Left lung (tissue), 10 donors: Measurements from ENCODE around the gene CRLF1. TPM values are rescaled to one million over a fixed set of nuclear protein-coding genes. Genes with fewer than 3 reads are reported as not detected.
A peak's percentile ranks its signal among the peaks of the same experiment; 100 is the strongest.

Experiments
- ATAC-seq: fragments of 200-7000 bp; cut with Tn5 transposase; one replicate; pipeline ENCODE4 v1.9.1; 2020; ENCODE audit warnings: moderate library complexity
- DNase-seq, 4 donors: peaks; one replicate each; pipeline ENCODE4 v3.0.0-alpha.2; 2013 to 2020
- H3K27ac ChIP-seq, 2 donors: fragments of 200-600 bp; sonication (generic) in 1 of 2; one replicate each; pipeline versions ENCODE4 v1.5.0 to v1.8.0; 2020 to 2021
- H3K27me3 ChIP-seq, 2 donors: fragments of 200-600 bp; sonication (generic) in 1 of 2; one replicate each; pipeline versions ENCODE4 v1.5.0 to v1.8.0; 2020 to 2021
- H3K36me3 ChIP-seq, 2 donors: fragments of 200-600 bp; sonication (generic) in 1 of 2; one replicate each; pipeline versions ENCODE4 v1.5.0 to v1.8.0; 2020 to 2021
- H3K4me1 ChIP-seq, 2 donors: fragments of 200-600 bp; one replicate each; pipeline ENCODE4 v1.8.0; 2021
- H3K4me3 ChIP-seq, 2 donors: fragments of 200-600 bp; sonication (generic) in 1 of 2; one replicate each; pipeline versions ENCODE4 v1.5.0 to v1.8.0; 2020 to 2021; ENCODE audit warnings: mild to moderate bottlenecking in 1 of 2
- H3K9me3 ChIP-seq, 2 donors: fragments of 200-600 bp; sonication (generic) in 1 of 2; one replicate each; pipeline versions ENCODE4 v1.5.0 to v1.8.0; 2020 to 2021
- CTCF ChIP-seq, 2 donors: fragments of 200-600 bp; sonication (generic) in 1 of 2; IDR thresholded peaks; one replicate each; pipeline versions ENCODE4 v1.5.0 to v1.8.0; 2021; ENCODE audit warnings: antibody characterized with exemption in 2 of 2
- intact Hi-C, 2 donors: fragments of 100-400 bp; cut with DNase I; formaldehyde crosslinking; loops; one replicate each; pipeline versions ENCODE4 v1.11.2 to v1.14.2; 2022
- polyA plus RNA-seq, 6 donors: library from polyadenylated mRNA; unstranded; fragments of 120-200 nt; gene quantifications; one replicate each; pipeline ENCODE4 v1.2.1, GENCODE V29; 2013; ENCODE audit not compliant: insufficient read length in 6 of 6
- total RNA-seq, 2 donors: library from RNA; stranded (reverse); fragmentation: NEBNext Ultra II Directional; extraction: Animal tissue kit (Norgen Biotek cat#: 25700); gene quantifications; one replicate each; pipeline ENCODE4 v1.2.1, GENCODE V29; 2021
- donor health status: DM: no; HTN: yes; CAD: no.
- donor health status: DM: no; HTN: no; CAD: no.

Gene CRLF1
- total and polyA plus RNA-seq, 8 donors, result 22.5 to 328 (median 233) TPM

GRCh38 chr19:18636969-18637629 lies 30.5 kb upstream of the CRLF1 start, which contains the start of gene KLHL26:
Gene KLHL26 (plus strand): TSS chr19:18637028. CDS start chr19:18637055, 27 bp downstream.
- intact Hi-C loops, result no loop called here

GRCh38 chr19:18636183-18636968 lies 29.8 kb upstream of the CRLF1 start:
- TF ChIP-seq CTCF (IDR thresholded peaks at IDR 0.05), result no peak
- DNase-seq (peak; percentile 76 to 99 (median 96)), ATAC-seq (peak; percentile 95)
- Histone ChIP-seq H3K9me3 (no peaks in the 10 kb centered on the region), H3K27ac (peak overlapping the region; percentile 33 to 72), H3K27me3 (no peaks in the 10 kb centered on the region), H3K4me1 (peaks cover 3 to 18% of the 10 kb centered on the region in 2 donors), H3K36me3 (no peaks in the 10 kb centered on the region), H3K4me3 (peak overlapping the region; percentile 64 to 80)
- intact Hi-C loops, result no loop called here

More at GRCh38 chr19:18636969-18637629, 30.5 kb upstream of the CRLF1 start, which contains the start of gene KLHL26:
- Histone ChIP-seq H3K27ac (peak within 1 kb of the TSS; percentile 53 to 72), H3K4me1 (peaks cover 3 to 18% of the 10 kb centered on the region in 2 donors), H3K4me3 (peak within 1 kb of the TSS; percentile 64 to 80), H3K9me3 (no peaks in the 10 kb centered on the region), H3K36me3 (no peaks in the 10 kb centered on the region), H3K27me3 (no peaks in the 10 kb centered on the region)
- ATAC-seq, result no peak
- DNase-seq, result no peak
- TF ChIP-seq CTCF (IDR thresholded peaks at IDR 0.05), result no peak

DNA sequence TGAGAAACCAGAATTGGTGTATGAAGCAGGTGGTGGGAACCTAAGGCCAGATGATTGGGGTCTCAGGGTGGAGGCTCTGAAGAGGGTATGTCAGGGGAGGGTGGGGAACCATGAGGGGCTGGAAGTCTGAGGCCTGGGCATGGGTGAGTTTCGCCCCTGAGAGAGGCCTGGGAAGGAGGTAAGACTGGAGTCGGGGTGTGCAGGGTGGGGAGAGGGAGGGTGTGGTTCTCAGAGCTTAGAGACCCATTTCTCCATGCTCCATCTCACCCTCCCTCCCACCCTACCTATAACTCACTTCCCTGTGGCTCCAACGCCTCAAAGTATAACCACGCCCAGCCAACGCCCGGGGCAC lies 29.2 kb upstream of the CRLF1 start:
- DNase-seq (no peak), ATAC-seq (no peak)
- peaks cover 3 to 18% of the 10 kb centered on the region in 2 donors for H3K4me1 ChIP-seq
- H3K4me3 ChIP-seq, result peak overlapping the region in 1 of 2 donors; percentile 64
- no peak for TF ChIP-seq CTCF (IDR thresholded peaks at IDR 0.05)
- H3K36me3 ChIP-seq, result no peaks in the 10 kb centered on the region
- no peaks in the 10 kb centered on the region for H3K27me3 ChIP-seq
- H3K9me3 ChIP-seq, result no peaks in the 10 kb centered on the region
- intact Hi-C loops, result no loop called here
- H3K27ac ChIP-seq, result no peak overlapping the region

DNA sequence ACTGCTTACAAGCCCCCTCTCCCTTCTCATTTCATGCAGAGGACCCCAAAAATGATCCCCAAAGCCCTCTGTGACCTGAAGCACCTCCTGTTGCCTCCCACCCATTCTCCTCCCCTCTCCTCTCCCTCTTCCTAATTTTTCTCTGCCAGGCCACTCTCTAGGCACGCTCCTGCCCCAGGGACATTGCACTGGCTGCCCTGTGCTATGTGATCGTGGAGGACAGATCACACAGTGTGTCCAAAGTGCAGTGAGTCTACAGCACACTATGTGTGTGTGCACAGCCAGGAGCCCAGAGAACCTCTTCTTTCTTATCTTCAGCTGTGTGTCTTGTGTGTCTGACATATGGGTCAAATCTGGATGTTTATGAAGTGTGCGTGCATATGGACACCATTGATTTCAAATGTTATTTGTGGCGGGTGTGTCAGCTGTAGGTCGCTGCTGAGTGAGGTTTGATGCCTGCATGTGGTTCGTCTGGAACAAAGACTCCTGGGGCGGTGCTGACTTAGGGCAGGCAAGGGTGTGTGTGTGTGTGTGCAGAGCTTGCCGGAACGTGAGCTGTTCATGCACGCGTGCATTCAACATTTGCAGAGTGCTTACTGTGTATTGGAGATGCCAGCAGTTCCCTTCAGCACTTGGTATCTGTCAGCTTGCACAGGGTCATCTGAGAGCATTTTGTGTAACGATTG lies 28.2 kb upstream of the CRLF1 start:
- Histone ChIP-seq H3K27ac (no peak overlapping the region), H3K4me3 (no peak overlapping the region), H3K4me1 (peaks cover 3 to 18% of the 10 kb centered on the region in 2 donors), H3K27me3 (peaks cover 0 to 2% of the 10 kb centered on the region in 2 donors), H3K36me3 (no peaks in the 10 kb centered on the region), H3K9me3 (no peaks in the 10 kb centered on the region)
- TF ChIP-seq CTCF (IDR thresholded peaks at IDR 0.05), result no peak
- intact Hi-C loops, result no loop called here
- no peak for ATAC-seq
- DNase-seq, result no peak

DNA sequence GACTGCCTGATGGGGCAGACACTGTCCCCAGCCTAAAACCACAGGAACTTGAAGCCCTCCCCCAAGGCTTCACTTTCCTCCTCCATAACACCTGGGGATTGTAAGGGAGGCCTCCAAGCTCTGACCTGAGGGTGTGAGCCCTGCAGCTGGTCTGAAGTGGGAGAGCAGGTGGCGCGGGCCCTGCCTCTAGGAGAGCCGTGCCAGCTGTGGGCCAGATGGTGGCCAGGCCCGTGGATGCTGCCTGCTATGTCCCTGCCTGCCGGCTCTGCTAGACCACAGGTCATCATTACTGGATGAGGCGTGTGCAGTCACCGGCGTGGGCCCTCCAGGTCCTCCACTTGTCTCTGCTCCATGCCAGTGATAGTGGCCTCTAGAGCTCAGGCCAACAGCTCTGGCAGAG lies 26.7 kb upstream of the CRLF1 start:
- DNase-seq (no peak), ATAC-seq (no peak)
- Histone ChIP-seq H3K4me3 (no peak overlapping the region), H3K27ac (no peak overlapping the region), H3K9me3 (no peaks in the 10 kb centered on the region), H3K27me3 (peaks cover 0 to 6% of the 10 kb centered on the region in 2 donors), H3K36me3 (no peaks in the 10 kb centered on the region), H3K4me1 (peaks cover 2 to 14% of the 10 kb centered on the region in 2 donors)
- TF ChIP-seq CTCF (IDR thresholded peaks at IDR 0.05), result no peak
- intact Hi-C loops, result no loop called here
